ENCODE results near the gene NDUFAB1. TPM values are rescaled to one million over a fixed set of nuclear protein-coding genes. Genes with fewer than 3 reads are reported as not detected.

Gene NDUFAB1
- total and polyA plus RNA-seq, 2 of the 13 experiments (the other 11 are each of a cell fraction or from before 2014, with no cell fraction given) = 221 to 601 TPM

- TF ChIP-seq IRF9 (CRISPR knock-in tag; IDR thresholded peaks at IDR 0.05; ENCODE audit: borderline replicate concordance) (no peak; the same call in 1 of the 2 replicates), CBFB (CRISPR knock-in tag; IDR thresholded peaks at IDR 0.05) (peak; percentile 54; the same call in 1 of the 2 replicates), HNRNPL (IDR thresholded peaks at IDR 0.05; ENCODE audit: low read depth, low read length) (no peak), SRSF9 (IDR thresholded peaks at IDR 0.05; ENCODE audit: borderline replicate concordance, insufficient read depth, low read depth, low read length, poor library complexity, severe bottlenecking) (no peak), TGIF2 (CRISPR knock-in tag; IDR thresholded peaks at IDR 0.05) (peak; percentile 99), ZFP91 (CRISPR knock-in tag; IDR thresholded peaks at IDR 0.05; ENCODE audit: borderline replicate concordance) (peak; percentile 90), PITX1 (CRISPR knock-in tag; IDR thresholded peaks at IDR 0.05) (no peak), KLF12 (CRISPR knock-in tag; IDR thresholded peaks at IDR 0.05; ENCODE audit: borderline replicate concordance) (no peak), FOXK1 (CRISPR knock-in tag; IDR thresholded peaks at IDR 0.05; ENCODE audit: borderline replicate concordance, low read depth) (peak; percentile 100), ISL2 (CRISPR knock-in tag; IDR thresholded peaks at IDR 0.05) (peak; percentile 97), ZNF496 (CRISPR knock-in tag; IDR thresholded peaks at IDR 0.05; ENCODE audit: insufficient replicate concordance) (no peak), HNF4G (IDR thresholded peaks at IDR 0.05; ENCODE audit: borderline replicate concordance, low read depth, low read length) (no peak), HNF4G (CRISPR knock-in tag; IDR thresholded peaks at IDR 0.05; ENCODE audit: borderline replicate concordance, low read depth) (peak; percentile 75; the same call in 1 of the 2 replicates)
- TF ChIP-seq, protein P1, sequence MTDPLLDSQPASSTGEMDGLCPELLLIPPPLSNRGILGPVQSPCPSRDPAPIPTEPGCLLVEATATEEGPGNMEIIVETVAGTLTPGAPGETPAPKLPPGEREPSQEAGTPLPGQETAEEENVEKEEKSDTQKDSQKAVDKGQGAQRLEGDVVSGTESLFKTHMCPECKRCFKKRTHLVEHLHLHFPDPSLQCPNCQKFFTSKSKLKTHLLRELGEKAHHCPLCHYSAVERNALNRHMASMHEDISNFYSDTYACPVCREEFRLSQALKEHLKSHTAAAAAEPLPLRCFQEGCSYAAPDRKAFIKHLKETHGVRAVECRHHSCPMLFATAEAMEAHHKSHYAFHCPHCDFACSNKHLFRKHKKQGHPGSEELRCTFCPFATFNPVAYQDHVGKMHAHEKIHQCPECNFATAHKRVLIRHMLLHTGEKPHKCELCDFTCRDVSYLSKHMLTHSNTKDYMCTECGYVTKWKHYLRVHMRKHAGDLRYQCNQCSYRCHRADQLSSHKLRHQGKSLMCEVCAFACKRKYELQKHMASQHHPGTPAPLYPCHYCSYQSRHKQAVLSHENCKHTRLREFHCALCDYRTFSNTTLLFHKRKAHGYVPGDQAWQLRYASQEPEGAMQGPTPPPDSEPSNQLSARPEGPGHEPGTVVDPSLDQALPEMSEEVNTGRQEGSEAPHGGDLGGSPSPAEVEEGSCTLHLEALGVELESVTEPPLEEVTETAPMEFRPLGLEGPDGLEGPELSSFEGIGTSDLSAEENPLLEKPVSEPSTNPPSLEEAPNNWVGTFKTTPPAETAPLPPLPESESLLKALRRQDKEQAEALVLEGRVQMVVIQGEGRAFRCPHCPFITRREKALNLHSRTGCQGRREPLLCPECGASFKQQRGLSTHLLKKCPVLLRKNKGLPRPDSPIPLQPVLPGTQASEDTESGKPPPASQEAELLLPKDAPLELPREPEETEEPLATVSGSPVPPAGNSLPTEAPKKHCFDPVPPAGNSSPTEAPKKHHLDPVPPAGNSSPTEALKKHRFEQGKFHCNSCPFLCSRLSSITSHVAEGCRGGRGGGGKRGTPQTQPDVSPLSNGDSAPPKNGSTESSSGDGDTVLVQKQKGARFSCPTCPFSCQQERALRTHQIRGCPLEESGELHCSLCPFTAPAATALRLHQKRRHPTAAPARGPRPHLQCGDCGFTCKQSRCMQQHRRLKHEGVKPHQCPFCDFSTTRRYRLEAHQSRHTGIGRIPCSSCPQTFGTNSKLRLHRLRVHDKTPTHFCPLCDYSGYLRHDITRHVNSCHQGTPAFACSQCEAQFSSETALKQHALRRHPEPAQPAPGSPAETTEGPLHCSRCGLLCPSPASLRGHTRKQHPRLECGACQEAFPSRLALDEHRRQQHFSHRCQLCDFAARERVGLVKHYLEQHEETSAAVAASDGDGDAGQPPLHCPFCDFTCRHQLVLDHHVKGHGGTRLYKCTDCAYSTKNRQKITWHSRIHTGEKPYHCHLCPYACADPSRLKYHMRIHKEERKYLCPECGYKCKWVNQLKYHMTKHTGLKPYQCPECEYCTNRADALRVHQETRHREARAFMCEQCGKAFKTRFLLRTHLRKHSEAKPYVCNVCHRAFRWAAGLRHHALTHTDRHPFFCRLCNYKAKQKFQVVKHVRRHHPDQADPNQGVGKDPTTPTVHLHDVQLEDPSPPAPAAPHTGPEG (CRISPR knock-in tag; IDR thresholded peaks at IDR 0.05) = peak; percentile 22; the same call in 1 of the 2 replicates
- TF ChIP-seq, protein P2, sequence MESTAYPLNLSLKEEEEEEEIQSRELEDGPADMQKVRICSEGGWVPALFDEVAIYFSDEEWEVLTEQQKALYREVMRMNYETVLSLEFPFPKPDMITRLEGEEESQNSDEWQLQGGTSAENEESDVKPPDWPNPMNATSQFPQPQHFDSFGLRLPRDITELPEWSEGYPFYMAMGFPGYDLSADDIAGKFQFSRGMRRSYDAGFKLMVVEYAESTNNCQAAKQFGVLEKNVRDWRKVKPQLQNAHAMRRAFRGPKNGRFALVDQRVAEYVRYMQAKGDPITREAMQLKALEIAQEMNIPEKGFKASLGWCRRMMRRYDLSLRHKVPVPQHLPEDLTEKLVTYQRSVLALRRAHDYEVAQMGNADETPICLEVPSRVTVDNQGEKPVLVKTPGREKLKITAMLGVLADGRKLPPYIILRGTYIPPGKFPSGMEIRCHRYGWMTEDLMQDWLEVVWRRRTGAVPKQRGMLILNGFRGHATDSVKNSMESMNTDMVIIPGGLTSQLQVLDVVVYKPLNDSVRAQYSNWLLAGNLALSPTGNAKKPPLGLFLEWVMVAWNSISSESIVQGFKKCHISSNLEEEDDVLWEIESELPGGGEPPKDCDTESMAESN (CRISPR knock-in tag; conservative IDR thresholded peaks at IDR 0.05) = peak; percentile 96
These were observed 55.9 kb downstream of the NDUFAB1 start (continued) for GRCh38 chr16:23539984-23540816.

Measured in HepG2 (cell line).